Endodermal cell (in vitro differentiated cells): ENCODE results near the gene MTMR3. TPM values are rescaled to one million over a fixed set of nuclear protein-coding genes. Genes with fewer than 3 reads are reported as not detected.
"Not testable (repeated sequence)": the region's sequence is repeated elsewhere in the genome, so short reads cannot be mapped to it uniquely, and the experiment has no call there.

ENCODE experiments used
- DNase-seq: peaks from one replicate; pipeline ENCODE4 v3.0.0-alpha.2; 2017
- H3K27ac ChIP-seq: 2 replicates; pipeline ENCODE4 v1.5.1; 2013; ENCODE audit warnings: mild to moderate bottlenecking, low read depth, low read length, moderate library complexity
- H3K27me3 ChIP-seq: 2 replicates; pipeline ENCODE4 v1.6.1; 2013; ENCODE audit warnings: mild to moderate bottlenecking, low read length, moderate library complexity; ENCODE audit not compliant: insufficient read depth, control insufficient read depth, poor library complexity, severe bottlenecking
- H3K36me3 ChIP-seq: 2 replicates; pipeline ENCODE4 v1.7.0; 2013; ENCODE audit warnings: mild to moderate bottlenecking, low read length, moderate library complexity; ENCODE audit not compliant: control insufficient read depth, insufficient read depth
- H3K4me1 ChIP-seq: one replicate; pipeline ENCODE4 v1.7.0; 2013; ENCODE audit warnings: low read length; ENCODE audit not compliant: control insufficient read depth, insufficient read depth
- H3K4me3 ChIP-seq: 2 replicates; pipeline ENCODE4 v1.5.1; 2013; ENCODE audit warnings: mild to moderate bottlenecking, low read length, moderate library complexity
- H3K9ac ChIP-seq: 2 replicates; pipeline ENCODE4 v1.6.1; 2013; ENCODE audit warnings: mild to moderate bottlenecking, low read length, moderate library complexity; ENCODE audit not compliant: poor library complexity, severe bottlenecking; ENCODE audit errors: extremely low read depth
- H3K9me3 ChIP-seq: 2 replicates; pipeline ENCODE4 v1.6.1; 2013; ENCODE audit warnings: mild to moderate bottlenecking, low read length, moderate library complexity; ENCODE audit not compliant: control insufficient read depth
- H3K27ac Mint-ChIP-seq: 2 replicates; pipeline ENCODE4 v1.8.0; 2020; ENCODE audit warnings: mixed read lengths
- H3K27me3 Mint-ChIP-seq: 2 replicates; pipeline ENCODE4 v1.8.0; 2021; ENCODE audit warnings: mild to moderate bottlenecking, mixed read lengths; ENCODE audit not compliant: insufficient read depth
- H3K36me3 Mint-ChIP-seq: 2 replicates; pipeline ENCODE4 v1.8.0; 2020; ENCODE audit warnings: low read depth, mixed read lengths
- H3K4me1 Mint-ChIP-seq: 2 replicates; pipeline ENCODE4 v1.8.0; 2020; ENCODE audit warnings: mixed read lengths
- H3K4me3 Mint-ChIP-seq: 2 replicates; pipeline ENCODE4 v1.8.0; 2020; ENCODE audit warnings: mild to moderate bottlenecking, moderate library complexity, mixed read lengths
- H3K9me3 Mint-ChIP-seq: 2 replicates; pipeline ENCODE4 v1.8.0; 2020; ENCODE audit warnings: mild to moderate bottlenecking, mixed read lengths
- WGBS, 2 experiments: methylation state at CpG; one replicate each; pipeline versions ENCODE4 v1.1.5 to v1.1.7; 2013; ENCODE audit warnings: missing lambda C conversion rate in 2 of 2, mixed read lengths in 1 of 2; ENCODE audit not compliant: insufficient coverage in 1 of 2, insufficient read length in 1 of 2; 5-methylcytosine and 5-hydroxymethylcytosine counted together
- total RNA-seq, 2 donors: library from RNA; stranded (reverse); fragmentation: NEBNext Ultra II Directional in 1 of 2; extraction: Animal tissue kit (Norgen Biotek cat#: 25700) in 1 of 2; gene quantifications; 2 replicates in 1 of 2; 3 replicates in 1 of 2; pipeline ENCODE4 v1.2.1, GENCODE V29; 2021
- TF ChIP-seq, protein P1 (sequence below): fragments of 200-600 bp; sonication (generic); conservative IDR thresholded peaks from 2 replicates; pipeline ENCODE4 v1.5.0; 2021; ENCODE audit warnings: antibody characterized with exemption, mild to moderate bottlenecking

Gene MTMR3
- total RNA-seq, 2 donors from 2014 or later, result 30.9 to 41.3 TPM

DNA sequence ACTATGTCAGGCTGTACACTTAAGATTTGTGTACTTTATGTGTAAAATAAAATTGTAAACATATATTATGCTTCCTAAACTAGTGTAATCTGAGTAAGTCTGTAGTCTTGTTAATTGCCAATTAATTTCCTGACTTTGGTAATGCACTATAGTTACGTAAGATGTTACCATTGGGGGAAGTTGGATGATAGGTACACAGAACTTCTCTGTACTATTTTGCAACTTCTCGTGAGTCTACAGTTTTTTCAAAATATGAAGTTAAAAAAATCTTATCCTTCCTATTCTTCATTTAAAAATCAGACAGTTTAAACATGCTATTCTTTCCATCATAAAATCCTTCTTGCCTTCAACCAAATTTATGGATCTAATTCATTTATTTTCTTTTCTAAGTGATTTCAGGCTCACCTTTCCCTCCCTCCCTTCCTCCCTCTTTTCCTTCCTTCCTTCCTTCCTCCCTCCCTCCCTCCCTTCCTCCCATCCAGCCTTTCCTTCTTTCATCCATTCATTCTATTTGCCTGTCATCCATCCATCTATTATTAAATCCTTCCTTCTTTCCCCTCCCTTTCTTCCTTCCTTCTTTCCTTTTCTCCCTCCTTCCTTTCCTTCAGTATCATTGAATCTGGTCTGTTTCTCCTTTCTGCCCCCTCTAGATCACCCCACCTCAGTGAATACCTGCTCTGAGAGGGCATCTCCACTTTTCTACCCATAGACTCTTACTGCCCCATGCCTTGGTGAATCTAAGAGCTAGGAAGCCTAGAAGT is 22.8 kb upstream of the MTMR3 start:
- Mint-ChIP-seq H3K27me3 (peaks cover 2% of the 10 kb centered on the region), H3K36me3 (no peaks in the 10 kb centered on the region), H3K27ac (no peak overlapping the region), H3K4me3 (no peak overlapping the region), H3K4me1 (no peaks in the 10 kb centered on the region), H3K9me3 (no peaks in the 10 kb centered on the region)
- 94 to 95% methylated on average over 2 of the region's 2 CpGs for WGBS, 2 experiments
- Histone ChIP-seq H3K9ac (no peak overlapping the region), H3K27me3 (no peaks in the 10 kb centered on the region), H3K4me1 (no peaks in the 10 kb centered on the region), H3K9me3 (no peaks in the 10 kb centered on the region), H3K4me3 (no peak overlapping the region), H3K36me3 (no peaks in the 10 kb centered on the region), H3K27ac (no peak overlapping the region)
- no peak for DNase-seq
- TF ChIP-seq, protein P1, sequence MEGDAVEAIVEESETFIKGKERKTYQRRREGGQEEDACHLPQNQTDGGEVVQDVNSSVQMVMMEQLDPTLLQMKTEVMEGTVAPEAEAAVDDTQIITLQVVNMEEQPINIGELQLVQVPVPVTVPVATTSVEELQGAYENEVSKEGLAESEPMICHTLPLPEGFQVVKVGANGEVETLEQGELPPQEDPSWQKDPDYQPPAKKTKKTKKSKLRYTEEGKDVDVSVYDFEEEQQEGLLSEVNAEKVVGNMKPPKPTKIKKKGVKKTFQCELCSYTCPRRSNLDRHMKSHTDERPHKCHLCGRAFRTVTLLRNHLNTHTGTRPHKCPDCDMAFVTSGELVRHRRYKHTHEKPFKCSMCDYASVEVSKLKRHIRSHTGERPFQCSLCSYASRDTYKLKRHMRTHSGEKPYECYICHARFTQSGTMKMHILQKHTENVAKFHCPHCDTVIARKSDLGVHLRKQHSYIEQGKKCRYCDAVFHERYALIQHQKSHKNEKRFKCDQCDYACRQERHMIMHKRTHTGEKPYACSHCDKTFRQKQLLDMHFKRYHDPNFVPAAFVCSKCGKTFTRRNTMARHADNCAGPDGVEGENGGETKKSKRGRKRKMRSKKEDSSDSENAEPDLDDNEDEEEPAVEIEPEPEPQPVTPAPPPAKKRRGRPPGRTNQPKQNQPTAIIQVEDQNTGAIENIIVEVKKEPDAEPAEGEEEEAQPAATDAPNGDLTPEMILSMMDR, result no peak

DNA sequence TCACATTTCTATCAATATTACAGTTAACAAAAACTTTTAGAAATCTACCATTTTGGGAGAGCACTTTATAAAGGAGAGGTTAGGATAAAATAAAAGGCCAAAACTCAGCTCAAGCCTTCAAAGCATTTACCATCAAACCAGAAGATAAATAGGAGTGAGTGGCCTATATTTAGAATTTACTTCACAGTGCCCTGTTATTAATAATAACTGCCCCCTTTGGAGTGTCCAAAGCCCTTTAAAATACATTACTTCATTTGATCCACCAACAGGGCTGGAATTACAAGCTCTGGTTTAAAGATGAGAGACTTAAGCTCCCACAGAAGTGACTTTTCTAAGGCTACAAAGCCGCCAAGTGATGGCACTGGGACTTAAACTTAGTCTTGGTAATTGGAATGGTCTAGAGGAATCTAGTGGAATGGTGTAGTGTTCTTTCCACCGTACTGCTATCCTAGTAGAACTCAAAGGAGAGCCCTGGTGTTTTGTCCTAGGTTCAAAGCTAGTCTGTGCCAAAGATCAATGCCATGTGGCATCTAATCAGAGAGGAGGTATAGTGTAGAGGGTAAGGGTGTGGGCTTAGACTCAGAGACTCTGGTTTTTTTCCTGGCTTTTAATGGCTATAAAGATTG is 21.2 kb upstream of the MTMR3 start:
- H3K27ac ChIP-seq, result no peak overlapping the region
- no peak overlapping the region for H3K9ac ChIP-seq
- no peaks in the 10 kb centered on the region for H3K9me3 ChIP-seq
- no peaks in the 10 kb centered on the region for H3K4me1 ChIP-seq
- DNase-seq, result no peak
- Mint-ChIP-seq H3K9me3 (no peaks in the 10 kb centered on the region), H3K27ac (no peak overlapping the region), H3K27me3 (peaks cover 2% of the 10 kb centered on the region), H3K4me1 (no peaks in the 10 kb centered on the region), H3K36me3 (no peaks in the 10 kb centered on the region), H3K4me3 (no peak overlapping the region)
- no peaks in the 10 kb centered on the region for H3K36me3 ChIP-seq
- 95% methylated on average over 2 of the region's 2 CpGs; no CpG with 5 or more reads in 1 of the 2 experiments for WGBS, 2 experiments
- H3K27me3 ChIP-seq, result no peaks in the 10 kb centered on the region
- TF ChIP-seq, protein P1, result no peak
- no peak overlapping the region for H3K4me3 ChIP-seq

DNA sequence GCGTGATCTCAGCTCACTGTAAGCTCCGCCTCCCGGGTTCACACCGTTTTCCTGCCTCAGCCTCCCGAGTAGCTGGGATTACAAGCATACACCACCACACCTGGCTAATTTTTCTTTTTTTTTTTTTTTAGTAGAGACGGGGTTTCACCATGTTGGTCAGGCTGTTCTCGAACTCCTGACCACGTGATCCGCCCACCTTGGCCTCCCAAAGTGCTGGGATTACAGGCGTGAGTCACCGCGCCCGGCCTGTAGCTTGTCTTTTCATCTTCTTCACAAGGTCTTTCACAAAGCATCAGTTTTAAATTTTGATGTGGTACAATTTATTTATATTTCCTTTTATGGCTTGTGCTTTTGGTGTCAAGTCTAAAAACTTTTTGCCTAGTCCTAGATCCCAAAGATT is 17.4 kb upstream of the MTMR3 start:
- H3K36me3 ChIP-seq, H3K27me3 ChIP-seq, H3K27ac ChIP-seq, H3K9ac ChIP-seq, H3K9me3 ChIP-seq, DNase-seq, H3K27ac Mint-ChIP-seq, H3K4me3 ChIP-seq, H3K4me1 ChIP-seq, H3K27me3 Mint-ChIP-seq, H3K4me3 Mint-ChIP-seq, H3K36me3 Mint-ChIP-seq, H3K9me3 Mint-ChIP-seq, H3K4me1 Mint-ChIP-seq: not testable (repeated sequence)
- WGBS, 2 experiments, result 84 to 92% methylated on average over 10 to 13 of the region's 13 CpGs
